GM10248 (cell line): Measurements from ENCODE around the gene LRRC75A.

ENCODE experiments used
- CTCF ChIA-PET: fragments of 300-600 bp; sonication (Branson Sonifier 250); formaldehyde crosslinking; extraction: SDS; loops from one replicate; lab custom pipeline; 2021; ENCODE audit warnings: antibody characterized with exemption; lab: Yijun Ruan, JAX
- POLR2A ChIA-PET: fragments of 350-650 bp; sonication (Branson Sonifier 250); formaldehyde crosslinking; extraction: SDS; loops from one replicate; lab custom pipeline; 2020; ENCODE audit warnings: antibody characterized with exemption; lab: Yijun Ruan, JAX
- DNase-seq: peaks from one replicate; pipeline ENCODE4 v3.0.0; 2012; ENCODE audit errors: extremely low spot score
- CTCF ChIP-seq: IDR thresholded peaks from 2 replicates; pipeline ENCODE4 v1.5.1; 2012; ENCODE audit warnings: mild to moderate bottlenecking, low read depth; ENCODE audit errors: extremely low read depth, missing control alignments, control extremely low read depth

Gene LRRC75A

GRCh38 chr17:16460796-16461605 is 31.0 kb downstream of the LRRC75A start:
- ChIA-PET POLR2A (interaction anchor here (1.4 kb wide), 1 partner anchor 22 kb away, joined by 4 read pairs; no protein-coding TSS in a partner anchor), CTCF (interaction anchor here (1.1 to 1.4 kb wide), 2 partner anchors 7 to 9 kb away, joined by 3 to 12 read pairs; no protein-coding TSS in a partner anchor)
- no peak for DNase-seq
- no peak for TF ChIP-seq CTCF

GRCh38 chr17:16459855-16460550 is 32.0 kb downstream of the LRRC75A start:
- POLR2A ChIA-PET = no interaction called here
- TF ChIP-seq CTCF = no peak
- CTCF ChIA-PET = interaction anchor here (1.5 kb wide), 1 partner anchor 96 kb away, joined by 5 read pairs; no protein-coding TSS in a partner anchor
- no peak for DNase-seq

GRCh38 chr17:16459271-16459670 is 32.7 kb downstream of the LRRC75A start:
- ChIA-PET POLR2A (no interaction called here), CTCF (interaction anchor here (1.5 kb wide), 1 partner anchor 95 kb away, joined by 5 read pairs; no protein-coding TSS in a partner anchor)
- DNase-seq = no peak
- no peak for TF ChIP-seq CTCF

- POLR2A ChIA-PET = no interaction called here
- TF ChIP-seq CTCF = no peak
- CTCF ChIA-PET = no interaction called here
- DNase-seq = no peak
These were observed 35.2 kb downstream of the LRRC75A start for GRCh38 chr17:16456742-16457316.

GRCh38 chr17:16455997-16456741 is 35.8 kb downstream of the LRRC75A start:
- TF ChIP-seq CTCF = no peak
- ChIA-PET CTCF (interaction anchor here (1.8 to 6.3 kb wide), 2 partner anchors 64 to 93 kb away, joined by 8 to 76 read pairs; no protein-coding TSS in a partner anchor), POLR2A (no interaction called here)
- DNase-seq = no peak
